Measurements from ENCODE around the gene TMEM106C. TPM values are rescaled to one million over a fixed set of nuclear protein-coding genes. Genes with fewer than 3 reads are reported as not detected.

TMEM106C gene
- total RNA-seq, 4 donors from 2014 or later: 24.1 to 92.7 (median 63.5) TPM

GRCh38 chr12:47988073-47989022 lies 25.0 kb downstream of the TMEM106C start:
- no peak overlapping the region for H3K27ac ChIP-seq
- 71 to 75% methylated on average over 14 to 15 of the region's 15 CpGs for WGBS, 2 donors

DNA sequence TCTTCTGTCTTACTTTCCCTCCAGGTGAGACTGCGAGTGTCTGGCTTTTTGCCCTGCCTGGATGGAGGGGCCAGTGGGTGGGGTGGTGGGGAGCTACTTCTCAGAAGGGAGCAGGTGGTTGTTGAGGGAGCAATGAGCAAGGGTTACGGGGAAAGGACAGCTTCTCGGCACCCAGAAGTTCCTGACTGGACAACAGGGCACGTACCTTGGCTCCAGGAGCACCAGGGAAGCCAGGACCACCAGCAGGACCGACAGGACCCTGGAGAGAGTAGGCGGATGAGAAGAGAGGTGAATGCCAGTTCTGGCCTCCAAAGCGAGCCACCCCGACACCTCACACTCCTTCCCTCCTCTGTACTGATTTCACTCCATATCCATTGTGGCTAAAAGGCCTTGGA lies 25.6 kb downstream of the TMEM106C start:
- WGBS, 2 donors: 83 to 87% methylated on average over 5 to 8 of the region's 8 CpGs
- Histone ChIP-seq H3K4me3 (no peak overlapping the region), H3K4me1 (peaks cover 0 to 18% (median 0%) of the 10 kb centered on the region in 3 donors), H3K36me3 (no peaks in the 10 kb centered on the region), H3K9me3 (no peaks in the 10 kb centered on the region), H3K27ac (no peak overlapping the region), H3K27me3 (peaks cover 0 to 22% (median 0%) of the 10 kb centered on the region in 4 donors)
- TF ChIP-seq POLR2A (IDR thresholded peaks at IDR 0.05) (no peak), CTCF (IDR thresholded peaks at IDR 0.05) (no peak)
- intact Hi-C loops (cut with DNase I): no loop called here
- no peak for DNase-seq

More at GRCh38 chr12:47988073-47989022, 25.0 kb downstream of the TMEM106C start:
- no peaks in the 10 kb centered on the region for H3K36me3 ChIP-seq
- intact Hi-C loops (cut with DNase I): no loop called here
- no peaks in the 10 kb centered on the region for H3K9me3 ChIP-seq
- peaks cover 0 to 20% (median 0%) of the 10 kb centered on the region in 4 donors for H3K27me3 ChIP-seq
- DNase-seq: no peak
- TF ChIP-seq POLR2A (IDR thresholded peaks at IDR 0.05) (no peak), CTCF (IDR thresholded peaks at IDR 0.05) (no peak)
- H3K4me1 ChIP-seq: peaks cover 0 to 18% (median 0%) of the 10 kb centered on the region in 3 donors
- no peak overlapping the region for H3K4me3 ChIP-seq

DNA sequence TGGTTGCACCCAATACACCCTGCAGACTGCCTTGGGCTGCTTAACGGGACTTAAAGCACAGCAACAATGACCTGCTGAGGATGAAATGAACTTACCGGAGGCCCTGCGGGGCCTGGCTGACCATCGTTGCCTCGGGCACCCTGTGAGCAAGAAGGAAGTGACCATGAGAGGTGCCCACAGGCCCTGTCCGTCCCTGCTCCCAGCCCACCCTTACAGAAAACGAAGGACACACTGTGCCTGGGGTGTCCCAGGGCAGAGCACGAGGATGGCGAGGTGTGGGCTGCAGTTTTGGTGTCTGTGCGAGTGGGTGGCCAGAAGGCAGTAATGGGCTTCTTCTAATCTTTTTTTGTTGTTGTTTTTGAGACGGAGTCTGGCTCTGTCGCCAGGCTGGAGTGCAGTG lies 26.3 kb downstream of the TMEM106C start:
- Histone ChIP-seq H3K27ac (no peak overlapping the region), H3K27me3 (peaks cover 0 to 29% (median 0%) of the 10 kb centered on the region in 4 donors), H3K4me3 (no peak overlapping the region), H3K4me1 (peaks cover 0 to 18% (median 0%) of the 10 kb centered on the region in 3 donors), H3K36me3 (no peaks in the 10 kb centered on the region), H3K9me3 (no peaks in the 10 kb centered on the region)
- DNase-seq: no peak
- WGBS, 2 donors: 77 to 80% methylated on average over 7 to 8 of the region's 12 CpGs
- intact Hi-C loops (cut with DNase I): no loop called here
- no peak for TF ChIP-seq CTCF (IDR thresholded peaks at IDR 0.05)
- TF ChIP-seq POLR2A (IDR thresholded peaks at IDR 0.05): no peak

- Histone ChIP-seq H3K4me1 (peaks cover 0 to 18% (median 0%) of the 10 kb centered on the region in 3 donors), H3K9me3 (no peaks in the 10 kb centered on the region), H3K27ac (no peak overlapping the region), H3K36me3 (no peaks in the 10 kb centered on the region), H3K4me3 (no peak overlapping the region), H3K27me3 (peaks cover 0 to 37% (median 0%) of the 10 kb centered on the region in 4 donors)
- intact Hi-C loops (cut with DNase I): no loop called here
- DNase-seq: no peak
- WGBS, 2 donors: 72 to 80% methylated on average over 6 to 7 of the region's 7 CpGs
- TF ChIP-seq CTCF (IDR thresholded peaks at IDR 0.05) (no peak), POLR2A (IDR thresholded peaks at IDR 0.05) (no peak)
These were observed 27.1 kb downstream of the TMEM106C start for GRCh38 chr12:47990351-47991105.
